ENCODE measurements around the gene MGA. TPM values are rescaled to one million over a fixed set of nuclear protein-coding genes. Genes with fewer than 3 reads are reported as not detected.

The MGA gene
- 4.9 to 7.6 TPM (median 7.1 TPM) in 5 replicates for total RNA-seq (2022; extraction: Qiagen RNA extraction; ENCODE audit: low read depth)

GRCh38 chr15:41660235-41661077 is at the start of gene MGA:
MGA (plus strand) TSS chr15:41660405.

GRCh38 chr15:41774062-41774881 is 114.1 kb downstream of the MGA start, which contains the start of gene MAPKBP1:
MAPKBP1 (plus strand) TSS chr15:41774484; CDS start chr15:41775276, 792 bp downstream.

Other genes starting within 250 kb of the MGA start
- 17.4 to 23.1 TPM (median 21.3 TPM) in 5 replicates for gene RTF1, start 243.3 kb upstream of the MGA start, total RNA-seq (2022; extraction: Qiagen RNA extraction; ENCODE audit: low read depth)
- 7.4 to 9.3 TPM (median 9.1 TPM) in 5 replicates for gene ITPKA, start 166.5 kb upstream of the MGA start, total RNA-seq (2022; extraction: Qiagen RNA extraction; ENCODE audit: low read depth)
- 0.03 to 0.43 TPM (median 0.10 TPM) in 4 of 5 replicates, not detected in the other for gene LTK, start 146.6 kb upstream of the MGA start, total RNA-seq (2022; extraction: Qiagen RNA extraction; ENCODE audit: low read depth)
- gene RPAP1, start 116.1 kb upstream of the MGA start, total RNA-seq (2022; extraction: Qiagen RNA extraction; ENCODE audit: low read depth): 8.8 to 12.8 TPM (median 10.5 TPM) in 5 replicates
- 12.8 to 17.1 TPM (median 15.8 TPM) in 5 replicates for gene TYRO3, start 101.2 kb upstream of the MGA start, total RNA-seq (2022; extraction: Qiagen RNA extraction; ENCODE audit: low read depth)
- gene MAPKBP1, start 114.1 kb downstream of the MGA start, total RNA-seq (2022; extraction: Qiagen RNA extraction; ENCODE audit: low read depth): 2.0 to 5.6 TPM (median 4.9 TPM) in 5 replicates
- gene JMJD7, start 167.7 kb downstream of the MGA start, total RNA-seq (2022; extraction: Qiagen RNA extraction; ENCODE audit: low read depth): 2.3 to 4.4 TPM (median 2.8 TPM) in 5 replicates
- 0.98 to 2.3 TPM (median 2.1 TPM) in 5 replicates for gene PLA2G4B, start 178.4 kb downstream of the MGA start, total RNA-seq (2022; extraction: Qiagen RNA extraction; ENCODE audit: low read depth)
- gene SPTBN5, start 233.6 kb downstream of the MGA start, total RNA-seq (2022; extraction: Qiagen RNA extraction; ENCODE audit: low read depth): 0.10 to 0.36 TPM (median 0.16 TPM) in 5 replicates

Measured in A549 treated with GW870086 at 1 μM for 4 hours (cell line).